ENCODE measurements around the gene ZNF608. TPM values are rescaled to one million over a fixed set of nuclear protein-coding genes. Genes with fewer than 3 reads are reported as not detected.
A peak's percentile ranks its signal among the peaks of the same experiment; 100 is the strongest.

Gene ZNF608
- total RNA-seq, 4 donors from 2014 or later: 16.3 to 34.8 (median 23.7) TPM

DNA sequence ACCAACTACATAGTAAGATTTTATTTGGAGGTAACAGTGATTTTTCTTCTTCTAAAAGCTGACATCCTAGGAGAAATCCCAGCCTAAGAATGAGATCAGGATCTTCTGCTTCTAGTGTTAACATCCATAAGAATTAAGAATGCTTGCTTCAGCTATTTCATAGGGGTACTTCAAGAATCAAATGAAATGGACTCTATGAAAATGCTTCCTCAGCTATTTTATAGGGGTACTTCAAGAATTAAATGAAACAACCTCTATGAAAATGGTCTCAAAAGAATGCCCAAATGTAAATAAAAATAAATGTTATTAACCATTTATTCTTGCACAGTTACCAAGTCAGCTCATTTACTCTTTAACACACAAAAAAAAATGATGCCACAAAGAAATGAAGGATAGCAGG lies 31.5 kb downstream of the ZNF608 start:
- no peak for DNase-seq (ENCODE audit: low spot score in 2 of 2)
- Histone ChIP-seq H3K9me3 (no peaks in the 10 kb centered on the region), H3K4me1 (peaks cover 0 to 33% (median 8%) of the 10 kb centered on the region in 4 donors), H3K27me3 (no peaks in the 10 kb centered on the region), H3K4me3 (no peak overlapping the region), H3K36me3 (no peaks in the 10 kb centered on the region), H3K27ac (no peak overlapping the region)
- no peak for TF ChIP-seq EP300 (IDR thresholded peaks at IDR 0.05)
- no peak for TF ChIP-seq POLR2A (IDR thresholded peaks at IDR 0.05)
- TF ChIP-seq, protein P1, sequence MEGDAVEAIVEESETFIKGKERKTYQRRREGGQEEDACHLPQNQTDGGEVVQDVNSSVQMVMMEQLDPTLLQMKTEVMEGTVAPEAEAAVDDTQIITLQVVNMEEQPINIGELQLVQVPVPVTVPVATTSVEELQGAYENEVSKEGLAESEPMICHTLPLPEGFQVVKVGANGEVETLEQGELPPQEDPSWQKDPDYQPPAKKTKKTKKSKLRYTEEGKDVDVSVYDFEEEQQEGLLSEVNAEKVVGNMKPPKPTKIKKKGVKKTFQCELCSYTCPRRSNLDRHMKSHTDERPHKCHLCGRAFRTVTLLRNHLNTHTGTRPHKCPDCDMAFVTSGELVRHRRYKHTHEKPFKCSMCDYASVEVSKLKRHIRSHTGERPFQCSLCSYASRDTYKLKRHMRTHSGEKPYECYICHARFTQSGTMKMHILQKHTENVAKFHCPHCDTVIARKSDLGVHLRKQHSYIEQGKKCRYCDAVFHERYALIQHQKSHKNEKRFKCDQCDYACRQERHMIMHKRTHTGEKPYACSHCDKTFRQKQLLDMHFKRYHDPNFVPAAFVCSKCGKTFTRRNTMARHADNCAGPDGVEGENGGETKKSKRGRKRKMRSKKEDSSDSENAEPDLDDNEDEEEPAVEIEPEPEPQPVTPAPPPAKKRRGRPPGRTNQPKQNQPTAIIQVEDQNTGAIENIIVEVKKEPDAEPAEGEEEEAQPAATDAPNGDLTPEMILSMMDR (IDR thresholded peaks at IDR 0.05): no peak

DNA sequence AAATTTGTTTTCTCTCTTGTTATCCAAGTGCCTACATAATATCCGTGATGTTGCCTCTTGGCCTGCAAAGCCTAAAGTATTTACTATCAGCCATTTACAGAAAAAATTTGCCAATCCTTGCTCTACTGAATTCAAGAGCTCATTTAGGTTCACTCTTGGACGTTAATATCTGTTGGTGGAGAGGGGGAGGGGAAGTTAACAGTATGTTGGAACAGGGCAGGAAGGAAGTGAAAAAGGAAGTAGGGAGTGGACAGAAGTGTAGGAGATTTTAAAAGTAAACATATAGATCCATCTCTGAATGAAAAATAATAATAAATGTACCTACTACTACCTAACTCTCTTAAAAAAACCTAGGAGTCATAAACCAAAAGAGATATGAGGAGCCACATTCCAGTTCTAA lies 32.8 kb downstream of the ZNF608 start:
- Histone ChIP-seq H3K4me3 (no peak overlapping the region), H3K9me3 (no peaks in the 10 kb centered on the region), H3K27ac (no peak overlapping the region), H3K27me3 (no peaks in the 10 kb centered on the region), H3K36me3 (no peaks in the 10 kb centered on the region), H3K4me1 (peaks cover 0 to 25% (median 8%) of the 10 kb centered on the region in 4 donors)
- 58 to 59% methylated on average over 2 of the region's 2 CpGs for WGBS, 2 donors
- no peak for DNase-seq (ENCODE audit: low spot score in 2 of 2)
- TF ChIP-seq POLR2A (IDR thresholded peaks at IDR 0.05) (no peak), EP300 (IDR thresholded peaks at IDR 0.05) (no peak)
- TF ChIP-seq, protein P1 (IDR thresholded peaks at IDR 0.05): no peak

DNA sequence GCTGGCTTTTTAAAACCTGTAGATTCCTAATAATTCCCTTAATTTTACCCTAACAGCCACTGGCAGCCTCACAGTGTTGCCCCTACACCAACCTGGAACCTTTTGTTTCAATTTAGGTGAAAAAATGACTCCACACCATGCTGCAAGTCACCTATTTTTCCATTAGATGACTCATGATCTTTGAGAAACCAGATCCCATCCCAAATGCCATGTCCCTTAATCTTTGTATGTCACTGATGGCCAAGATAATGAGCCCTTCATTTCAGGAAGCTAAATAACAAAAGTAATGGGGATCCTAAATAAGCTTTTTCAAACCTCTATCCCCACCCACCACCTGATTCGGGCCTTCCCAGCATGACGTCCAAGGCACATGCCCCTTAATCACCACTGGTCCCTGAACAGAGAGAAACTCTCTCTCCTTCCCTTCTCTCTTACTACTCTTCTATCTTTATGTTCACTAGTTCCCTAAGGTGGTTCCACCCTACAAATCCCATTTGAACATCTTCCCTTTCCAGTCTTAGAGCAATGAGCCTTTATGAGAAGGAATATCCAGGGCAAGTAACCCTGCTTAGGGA lies 33.6 kb downstream of the ZNF608 start:
- WGBS, 2 donors: 61 to 64% methylated on average over 2 of the region's 2 CpGs
- peaks cover 0 to 25% (median 6%) of the 10 kb centered on the region in 4 donors for H3K4me1 ChIP-seq

DNA sequence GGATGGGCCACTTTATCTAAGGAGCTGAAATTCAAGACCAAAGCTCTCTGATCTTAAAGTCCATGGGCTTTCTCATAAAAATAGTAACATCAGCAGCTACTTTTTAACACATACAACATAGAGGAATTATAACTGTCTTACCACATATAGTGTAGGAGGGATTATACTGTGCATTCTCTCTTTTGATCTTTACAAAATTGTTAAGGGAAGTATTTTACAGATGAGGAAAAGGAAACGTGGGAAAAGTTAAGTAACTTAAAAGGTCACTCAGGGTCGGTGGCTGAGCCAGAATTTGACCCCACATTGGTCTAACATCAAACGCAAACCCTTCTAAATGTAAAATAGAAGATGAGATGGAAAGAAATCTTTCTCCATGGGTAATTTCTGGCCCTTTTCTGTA lies 38.4 kb downstream of the ZNF608 start:
- no peaks in the 10 kb centered on the region for H3K36me3 ChIP-seq
- H3K4me3 ChIP-seq: no peak overlapping the region
- peaks cover 0 to 45% (median 17%) of the 10 kb centered on the region in 4 donors for H3K4me1 ChIP-seq
- no peak for DNase-seq (ENCODE audit: low spot score in 2 of 2)
- no peaks in the 10 kb centered on the region for H3K9me3 ChIP-seq
- no peaks in the 10 kb centered on the region for H3K27me3 ChIP-seq
- WGBS, 2 donors: 43 to 44% methylated on average over 3 of the region's 3 CpGs
- TF ChIP-seq, protein P1 (IDR thresholded peaks at IDR 0.05): no peak
- TF ChIP-seq EP300 (IDR thresholded peaks at IDR 0.05) (no peak), POLR2A (IDR thresholded peaks at IDR 0.05) (no peak)
- H3K27ac ChIP-seq: no peak overlapping the region

More for the DNA sequence above, 33.6 kb downstream of the ZNF608 start:
- no peak overlapping the region for H3K4me3 ChIP-seq
- H3K27ac ChIP-seq: no peak overlapping the region
- H3K36me3 ChIP-seq: no peaks in the 10 kb centered on the region
- TF ChIP-seq, protein P1 (IDR thresholded peaks at IDR 0.05): no peak
- TF ChIP-seq POLR2A (IDR thresholded peaks at IDR 0.05) (no peak), EP300 (IDR thresholded peaks at IDR 0.05) (no peak)
- no peaks in the 10 kb centered on the region for H3K9me3 ChIP-seq
- DNase-seq (ENCODE audit: low spot score in 2 of 2): no peak
- H3K27me3 ChIP-seq: no peaks in the 10 kb centered on the region

DNA sequence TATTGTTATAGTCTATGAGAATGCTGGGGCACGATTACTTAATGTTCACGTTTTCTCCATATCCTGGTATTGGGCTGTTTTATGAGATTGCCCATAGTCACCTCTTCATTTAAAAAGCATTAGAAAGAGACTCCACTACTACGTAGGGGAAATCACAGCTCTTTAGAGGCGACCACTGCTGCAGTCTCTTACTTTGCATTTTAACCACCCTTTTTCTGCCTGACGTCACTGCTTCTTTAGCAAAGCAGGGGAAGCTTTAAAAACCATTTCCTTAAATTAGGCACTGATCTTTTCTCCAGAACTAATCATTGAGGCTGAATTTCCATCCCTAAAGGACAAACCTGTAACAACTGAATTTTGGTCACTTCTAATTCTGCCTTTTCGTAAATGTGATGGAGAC lies 38.9 kb downstream of the ZNF608 start:
- Histone ChIP-seq H3K4me1 (peaks cover 0 to 47% (median 17%) of the 10 kb centered on the region in 4 donors), H3K4me3 (no peak overlapping the region), H3K9me3 (no peaks in the 10 kb centered on the region), H3K36me3 (no peaks in the 10 kb centered on the region), H3K27ac (peak overlapping the region in 1 of 4 donors; percentile 20), H3K27me3 (no peaks in the 10 kb centered on the region)
- WGBS, 2 donors: 51 to 56% methylated on average over 6 of the region's 6 CpGs
- no peak for DNase-seq (ENCODE audit: low spot score in 2 of 2)
- TF ChIP-seq EP300 (IDR thresholded peaks at IDR 0.05): no peak
- TF ChIP-seq, protein P1 (IDR thresholded peaks at IDR 0.05): no peak
- no peak for TF ChIP-seq POLR2A (IDR thresholded peaks at IDR 0.05)

Data from tibial nerve (tissue), 4 donors.